A549 (cell line): ENCODE results near the gene KCNMA1.

Experiments used
- CTCF ChIP-seq: fragments of >200 bp; sonication (Bioruptor Twin); formaldehyde crosslinking; IDR thresholded peaks from 3 replicates; pipeline ENCODE4 v1.5.1; 2016
- FOSL2 ChIP-seq, 2 experiments: fragments of 450-650 bp in 1 of 2; fragments of >200 bp in 1 of 2; sonication (Bioruptor Twin) in 1 of 2; formaldehyde crosslinking; IDR thresholded peaks; 2 replicates each; pipeline versions ENCODE4 v1.5.0 to v1.6.1; 2016 to 2020; ENCODE audit warnings: mild to moderate bottlenecking in 1 of 2, moderate library complexity in 1 of 2
- JUNB ChIP-seq: fragments of >200 bp; sonication (Bioruptor Twin); formaldehyde crosslinking; IDR thresholded peaks from 2 replicates; pipeline ENCODE4 v1.6.1; 2016

- TF ChIP-seq CTCF (no peak), JUNB (no peak), FOSL2 (IDR thresholded peaks at IDR 0.05) (no peak), FOSL2 (CRISPR knock-in tag; IDR thresholded peaks at IDR 0.05) (no peak)
These were observed 320.4 kb downstream of the KCNMA1 start for GRCh38 chr10:77317221-77317620.
